ENCODE results near the gene BCL2L13.

DNA sequence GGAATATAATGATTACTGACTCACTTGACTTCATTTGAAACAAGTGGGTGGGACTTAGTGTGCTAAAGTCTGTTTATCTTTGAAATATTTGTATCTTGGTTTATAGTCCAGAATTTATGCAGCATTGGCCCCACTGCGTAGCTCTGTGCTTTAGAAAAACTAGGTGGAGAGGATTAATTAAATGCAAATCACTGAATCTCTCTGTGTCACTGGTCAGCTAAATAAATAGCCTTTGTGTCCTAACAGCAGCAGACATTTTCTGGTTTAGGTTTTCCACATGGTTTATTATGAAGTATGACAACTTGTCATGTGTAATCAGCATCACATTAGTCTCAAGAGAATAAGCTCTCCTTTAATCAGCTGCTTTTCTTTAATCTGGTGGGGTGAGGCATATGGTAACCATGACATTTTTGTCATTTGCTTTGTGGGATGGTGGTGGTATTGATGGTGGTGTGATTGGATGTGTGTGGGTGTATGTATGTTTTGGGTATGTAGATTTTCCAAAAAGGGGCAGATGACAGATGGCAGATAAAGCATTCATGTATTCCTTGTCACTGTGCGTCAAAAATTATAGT lies 33.9 kb downstream of the BCL2L13 start:
- TF ChIP-seq YY1 (IDR thresholded peaks at IDR 0.05; ENCODE audit: insufficient read depth, insufficient read length) (no peak), ZNF274 (IDR thresholded peaks at IDR 0.05; ENCODE audit: low read depth, low read length) (no peak), SUZ12 (IDR thresholded peaks at IDR 0.05; ENCODE audit: extremely low read depth, insufficient read depth, insufficient read length) (no peak)
